DOHH2 (cell line): Measurements from ENCODE around the gene TLR4.

Experiments
- CTCF ChIP-seq: fragments of 200-600 bp; sonication (generic); IDR thresholded peaks from one replicate; pipeline ENCODE4 v1.5.1; 2014; ENCODE audit warnings: antibody characterized with exemption, mild to moderate bottlenecking, low read depth, low read length; ENCODE audit not compliant: poor library complexity, severe bottlenecking
- EZH2phosphoT487 ChIP-seq: fragments of 200-600 bp; sonication (generic); IDR thresholded peaks from 2 replicates; pipeline ENCODE4 v1.6.1; 2017; ENCODE audit warnings: borderline replicate concordance, mild to moderate bottlenecking, antibody characterized with exemption, low read length, moderate library complexity, mixed read lengths

- TF ChIP-seq CTCF (no peak), EZH2phosphoT487 (no peak)
Observed at GRCh38 chr9:117757561-117758190, 53.5 kb downstream of the TLR4 start.
